Measurements from ENCODE around the gene HNRNPH2. TPM values are rescaled to one million over a fixed set of nuclear protein-coding genes. Genes with fewer than 3 reads are reported as not detected.

The HNRNPH2 gene
- total and polyA plus RNA-seq, 10 of the 15 experiments (the other 5 are each of a cell fraction or from before 2014, with no cell fraction given), result 34.5 to 102 (median 61.4) TPM

DNA sequence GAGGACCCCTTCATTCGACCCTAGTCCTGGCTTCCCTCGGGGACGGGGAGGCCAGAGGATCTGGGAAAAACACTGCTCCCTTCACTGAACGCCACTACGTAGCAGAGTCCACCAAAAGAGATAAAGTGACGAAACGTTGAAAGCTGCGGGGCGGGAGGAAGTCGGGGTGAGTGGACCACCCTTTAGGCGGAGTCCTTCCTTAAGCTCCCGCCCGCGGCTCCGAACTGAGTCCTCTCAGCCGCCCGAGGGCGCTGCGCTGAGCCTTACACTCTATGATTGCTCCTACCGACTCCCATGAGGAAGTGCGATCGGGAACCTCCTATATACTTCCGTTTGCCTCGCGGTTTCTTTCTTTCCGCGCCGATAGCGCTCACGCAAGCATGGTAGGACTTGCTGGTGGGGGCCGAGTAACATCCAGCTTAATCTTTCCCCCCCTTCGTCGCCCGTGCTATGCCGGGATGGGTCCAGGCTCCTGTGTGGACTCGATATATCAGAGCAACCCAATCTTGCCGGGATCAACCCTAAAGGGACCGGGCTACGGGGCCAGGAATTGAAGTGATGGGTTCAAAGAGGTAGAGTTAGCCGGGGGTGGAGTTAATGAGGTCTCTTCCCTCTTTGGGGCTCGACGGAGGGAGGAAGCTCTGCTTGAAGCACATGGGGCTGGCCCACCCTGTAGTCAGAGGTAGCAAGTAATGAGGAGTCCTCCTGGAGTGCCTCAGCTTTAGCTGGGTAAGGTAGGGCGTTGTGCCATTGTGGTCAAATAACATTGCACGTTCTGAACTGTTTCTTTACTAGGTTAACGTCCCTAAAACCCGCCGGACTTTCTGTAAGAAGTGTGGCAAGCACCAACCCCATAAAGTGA is 17.1 kb upstream of the HNRNPH2 start, which contains the start of gene RPL36A (continued):
- TF ChIP-seq RB1 (IDR thresholded peaks at IDR 0.05; ENCODE audit: borderline replicate concordance) (peak; percentile 80; the same call in 1 of the 2 replicates), CBFB (IDR thresholded peaks at IDR 0.05; ENCODE audit: low read depth) (peak; percentile 92), BMI1 (IDR thresholded peaks at IDR 0.05; ENCODE audit: borderline replicate concordance) (no peak), HDAC6 (IDR thresholded peaks at IDR 0.05; ENCODE audit: unreplicated experiment) (peak; percentile 52), HDAC2 (IDR thresholded peaks at IDR 0.05) (no peak), JUNB (IDR thresholded peaks at IDR 0.05) (no peak), GATAD2B (conservative IDR thresholded peaks at IDR 0.05; ENCODE audit: low read depth) (peak; percentile 56; the same call in 1 of the 2 replicates), YY1 (IDR thresholded peaks at IDR 0.05; ENCODE audit: low read depth, low read length) (peak; percentile 64), TCF7 (IDR thresholded peaks at IDR 0.05; ENCODE audit: borderline replicate concordance) (no peak), CREB1 (IDR thresholded peaks at IDR 0.05; ENCODE audit: low read depth) (peak; percentile 48; the same call in 1 of the 2 replicates), PAX8 (IDR thresholded peaks at IDR 0.05) (no peak), RAD21 (IDR thresholded peaks at IDR 0.05; ENCODE audit: insufficient read depth, low read depth, low read length) (no peak), ZSCAN29 (IDR thresholded peaks at IDR 0.05) (no peak), ATF3 (IDR thresholded peaks at IDR 0.05; ENCODE audit: borderline replicate concordance, extremely low read depth, low read depth, low read length) (no peak), GABPA (IDR thresholded peaks at IDR 0.05; ENCODE audit: low read depth) (peak; percentile 83), RAD51 (IDR thresholded peaks at IDR 0.05) (no peak), SMAD5 (IDR thresholded peaks at IDR 0.05; ENCODE audit: low read depth) (peak; percentile 95), YBX1 (IDR thresholded peaks at IDR 0.05) (no peak), SRF (IDR thresholded peaks at IDR 0.05; ENCODE audit: low read depth in 2 of 2, low read length in 2 of 2) (no peak), RFX5 (IDR thresholded peaks at IDR 0.05; ENCODE audit: low read depth, low read length) (0 out of 2 replicates have a peak, but pooled peaks have one; percentile 22), HDGF (IDR thresholded peaks at IDR 0.05) (no peak), SP1 (IDR thresholded peaks at IDR 0.05; ENCODE audit: low read depth, low read length) (no peak), SUZ12 (IDR thresholded peaks at IDR 0.05; ENCODE audit: unreplicated experiment) (no peak), ZNF622 (IDR thresholded peaks at IDR 0.05) (no peak), ZNF592 (IDR thresholded peaks at IDR 0.05) (no peak)
- TF ChIP-seq, protein P1, sequence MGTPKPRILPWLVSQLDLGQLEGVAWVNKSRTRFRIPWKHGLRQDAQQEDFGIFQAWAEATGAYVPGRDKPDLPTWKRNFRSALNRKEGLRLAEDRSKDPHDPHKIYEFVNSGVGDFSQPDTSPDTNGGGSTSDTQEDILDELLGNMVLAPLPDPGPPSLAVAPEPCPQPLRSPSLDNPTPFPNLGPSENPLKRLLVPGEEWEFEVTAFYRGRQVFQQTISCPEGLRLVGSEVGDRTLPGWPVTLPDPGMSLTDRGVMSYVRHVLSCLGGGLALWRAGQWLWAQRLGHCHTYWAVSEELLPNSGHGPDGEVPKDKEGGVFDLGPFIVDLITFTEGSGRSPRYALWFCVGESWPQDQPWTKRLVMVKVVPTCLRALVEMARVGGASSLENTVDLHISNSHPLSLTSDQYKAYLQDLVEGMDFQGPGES (IDR thresholded peaks at IDR 0.05), result no peak
- TF ChIP-seq, protein P2, sequence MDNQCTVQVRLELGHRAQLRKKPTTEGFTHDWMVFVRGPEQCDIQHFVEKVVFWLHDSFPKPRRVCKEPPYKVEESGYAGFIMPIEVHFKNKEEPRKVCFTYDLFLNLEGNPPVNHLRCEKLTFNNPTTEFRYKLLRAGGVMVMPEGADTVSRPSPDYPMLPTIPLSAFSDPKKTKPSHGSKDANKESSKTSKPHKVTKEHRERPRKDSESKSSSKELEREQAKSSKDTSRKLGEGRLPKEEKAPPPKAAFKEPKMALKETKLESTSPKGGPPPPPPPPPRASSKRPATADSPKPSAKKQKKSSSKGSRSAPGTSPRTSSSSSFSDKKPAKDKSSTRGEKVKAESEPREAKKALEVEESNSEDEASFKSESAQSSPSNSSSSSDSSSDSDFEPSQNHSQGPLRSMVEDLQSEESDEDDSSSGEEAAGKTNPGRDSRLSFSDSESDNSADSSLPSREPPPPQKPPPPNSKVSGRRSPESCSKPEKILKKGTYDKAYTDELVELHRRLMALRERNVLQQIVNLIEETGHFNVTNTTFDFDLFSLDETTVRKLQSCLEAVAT (IDR thresholded peaks at IDR 0.05), result peak; percentile 58; the same call in 1 of the 2 replicates
